HG03135 (cell line): ENCODE results near the gene PLEKHH2.
"Not testable (repeated sequence)": the region's sequence is repeated elsewhere in the genome, so short reads cannot be mapped to it uniquely, and the experiment has no call there.

ENCODE experiments used
- ATAC-seq: cut with Tn5 transposase; IDR thresholded peaks from one replicate; pipeline ENCODE4 v1.9.1; 2021; ENCODE audit warnings: mild to moderate bottlenecking, moderate library complexity; ENCODE audit not compliant: unreplicated experiment

Gene PLEKHH2

GRCh38 chr2:43637030-43637803 lies at the start of gene PLEKHH2:
PLEKHH2 (plus strand) TSS chr2:43637260; CDS start chr2:43644674, 7,414 bp downstream.
- ATAC-seq: peak; percentile 100

GRCh38 chr2:43592443-43592842 lies 44.6 kb upstream of the PLEKHH2 start:
- no peak for ATAC-seq

GRCh38 chr2:43593254-43593653 lies 43.8 kb upstream of the PLEKHH2 start:
- no peak for ATAC-seq

- ATAC-seq: no peak
These were observed 42.2 kb upstream of the PLEKHH2 start for GRCh38 chr2:43594875-43595274.

GRCh38 chr2:43595603-43596412 lies 41.3 kb upstream of the PLEKHH2 start, which contains the start of gene THADA:
THADA (minus strand) TSS chr2:43596038; CDS start chr2:43592392, 3,646 bp downstream.
- peak; percentile 97 for ATAC-seq

- ATAC-seq: not testable (repeated sequence)
These were observed 36.5 kb upstream of the PLEKHH2 start for GRCh38 chr2:43600596-43600995.

GRCh38 chr2:43604674-43605073 lies 32.4 kb upstream of the PLEKHH2 start:
- ATAC-seq: no peak

GRCh38 chr2:43605079-43605655 lies 31.9 kb upstream of the PLEKHH2 start:
- no peak for ATAC-seq

GRCh38 chr2:43605851-43606250 lies 31.2 kb upstream of the PLEKHH2 start:
- ATAC-seq: no peak

- ATAC-seq: no peak
These were observed 27.7 kb upstream of the PLEKHH2 start for GRCh38 chr2:43609290-43609918.

GRCh38 chr2:43610361-43610760 lies 26.7 kb upstream of the PLEKHH2 start:
- no peak for ATAC-seq

GRCh38 chr2:43611987-43612894 lies 24.8 kb upstream of the PLEKHH2 start:
- ATAC-seq: peak; percentile 81

GRCh38 chr2:43612944-43613343 lies 24.1 kb upstream of the PLEKHH2 start:
- no peak for ATAC-seq

- no peak for ATAC-seq
These were observed 19.9 kb upstream of the PLEKHH2 start for GRCh38 chr2:43616967-43617680.

GRCh38 chr2:43619511-43619910 lies 17.5 kb upstream of the PLEKHH2 start:
- ATAC-seq: no peak

- ATAC-seq: no peak
These were observed 14.1 kb upstream of the PLEKHH2 start for GRCh38 chr2:43622931-43623451.

- no peak for ATAC-seq
These were observed 5.3 kb upstream of the PLEKHH2 start for GRCh38 chr2:43631618-43632317.

- no peak for ATAC-seq
These were observed 2.3 kb upstream of the PLEKHH2 start for GRCh38 chr2:43634604-43635306.
